Endothelial cell (in vitro differentiated cells): Measurements from ENCODE around the gene LZTS3. TPM values are rescaled to one million over a fixed set of nuclear protein-coding genes. Genes with fewer than 3 reads are reported as not detected.
"Not testable (repeated sequence)": the region's sequence is repeated elsewhere in the genome, so short reads cannot be mapped to it uniquely, and the experiment has no call there.

Experiments
- DNase-seq: peaks from one replicate; pipeline ENCODE4 v3.0.0; 2021; ENCODE audit warnings: low spot score
- H3K27ac Mint-ChIP-seq: one replicate; pipeline ENCODE4 v1.8.0; 2021; ENCODE audit warnings: mixed read lengths, inconsistent platforms; ENCODE audit not compliant: unreplicated experiment
- H3K27me3 Mint-ChIP-seq: one replicate; pipeline ENCODE4 v1.8.0; 2021; ENCODE audit warnings: mild to moderate bottlenecking, moderate library complexity, mixed read lengths, inconsistent platforms; ENCODE audit not compliant: unreplicated experiment
- H3K36me3 Mint-ChIP-seq: one replicate; pipeline ENCODE4 v1.8.0; 2021; ENCODE audit warnings: mild to moderate bottlenecking, low read depth, mixed read lengths, inconsistent platforms; ENCODE audit not compliant: unreplicated experiment
- H3K4me1 Mint-ChIP-seq: one replicate; pipeline ENCODE4 v1.8.0; 2021; ENCODE audit warnings: mild to moderate bottlenecking, mixed read lengths, inconsistent platforms; ENCODE audit not compliant: unreplicated experiment
- H3K4me3 Mint-ChIP-seq: one replicate; pipeline ENCODE4 v1.8.0; 2021; ENCODE audit warnings: mild to moderate bottlenecking, mixed read lengths, inconsistent platforms; ENCODE audit not compliant: unreplicated experiment
- H3K9me3 Mint-ChIP-seq: one replicate; pipeline ENCODE4 v1.8.0; 2021; ENCODE audit warnings: mixed read lengths, inconsistent platforms; ENCODE audit not compliant: unreplicated experiment
- CTCF ChIP-seq: fragments of 200-600 bp; sonication (generic); IDR thresholded peaks from one replicate; pipeline ENCODE4 v1.5.0; 2021; ENCODE audit warnings: antibody characterized with exemption; ENCODE audit not compliant: unreplicated experiment
- total RNA-seq: library from RNA; stranded (reverse); fragmentation: NEBNext Ultra II Directional; extraction: Animal tissue kit (Norgen Biotek cat#: 25700); gene quantifications from one replicate; pipeline ENCODE4 v1.2.1, GENCODE V29; 2021; ENCODE audit not compliant: unreplicated experiment

LZTS3 gene
- total RNA-seq, 1 donor from 2014 or later = 6.1 TPM

DNA sequence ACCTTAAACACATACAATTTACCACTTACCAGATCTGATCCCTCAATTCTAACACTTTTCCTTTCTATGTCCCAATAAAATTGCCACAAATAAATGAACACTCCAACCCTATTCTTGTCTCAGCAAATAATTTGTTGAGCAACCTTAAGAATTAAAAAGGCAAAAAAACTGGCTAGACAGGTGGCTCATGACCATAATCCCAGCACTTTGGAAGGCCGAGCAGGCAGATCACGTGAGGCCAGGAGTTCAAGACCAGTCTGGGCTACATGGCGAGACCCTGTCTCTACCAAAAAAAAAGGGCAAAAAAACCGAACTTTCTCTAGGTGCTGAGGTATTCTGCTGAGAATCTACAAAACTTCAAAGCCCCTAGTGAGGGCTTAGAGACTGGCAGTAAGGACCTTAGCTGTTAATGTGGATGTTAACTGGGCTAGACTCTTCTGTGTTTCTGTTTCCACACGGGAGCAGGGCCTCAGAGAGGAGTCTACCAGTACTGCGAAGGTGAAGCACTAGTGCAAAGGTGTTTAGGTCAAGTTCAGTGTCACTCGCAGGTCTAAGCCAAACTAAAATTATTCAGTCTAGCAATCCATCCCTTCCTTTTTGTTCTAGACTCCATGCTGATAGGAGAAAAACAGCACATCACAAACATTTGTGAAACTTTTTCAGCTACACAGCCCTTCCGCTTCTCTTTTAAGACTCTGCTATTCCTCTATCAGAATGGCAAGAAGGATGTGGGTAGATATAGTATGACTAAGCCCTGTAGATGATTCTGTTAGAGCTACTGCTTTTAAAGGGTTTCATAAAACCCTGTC lies 16.3 kb downstream of the LZTS3 start:
- peaks cover 4% of the 10 kb centered on the region for H3K27me3 Mint-ChIP-seq
- H3K27ac Mint-ChIP-seq = no peak overlapping the region
- DNase-seq = no peak
- H3K4me3 Mint-ChIP-seq = peak overlapping the region; percentile 97
- H3K9me3 Mint-ChIP-seq = no peaks in the 10 kb centered on the region
- no peak for TF ChIP-seq CTCF
- H3K36me3 Mint-ChIP-seq = no peaks in the 10 kb centered on the region
- peaks cover 19% of the 10 kb centered on the region for H3K4me1 Mint-ChIP-seq

GRCh38 chr20:3152057-3152644 lies 21.2 kb downstream of the LZTS3 start:
- not testable (repeated sequence) for H3K4me1 Mint-ChIP-seq, H3K9me3 Mint-ChIP-seq, DNase-seq, H3K27me3 Mint-ChIP-seq, H3K27ac Mint-ChIP-seq, H3K4me3 Mint-ChIP-seq
- H3K36me3 Mint-ChIP-seq = peaks cover 14% of the 10 kb centered on the region

DNA sequence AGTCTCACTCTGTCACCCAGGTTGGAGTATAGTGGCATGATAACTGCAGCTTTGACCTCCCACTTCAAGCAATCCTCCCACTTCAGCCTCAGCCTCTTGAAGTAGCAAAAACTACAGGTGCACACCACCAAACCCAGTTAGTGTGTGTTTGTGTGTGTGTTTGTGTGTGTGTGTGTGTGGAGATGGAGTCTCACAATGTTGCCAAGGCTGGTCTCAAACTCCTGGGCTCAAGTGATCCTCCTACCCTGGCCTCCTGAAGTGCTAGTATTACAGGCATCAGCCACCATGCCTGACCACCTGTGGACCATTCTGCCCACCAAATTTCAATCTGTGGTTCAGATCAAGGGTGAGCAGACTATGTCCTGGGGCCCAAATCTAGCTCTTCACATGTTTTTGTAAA lies 22.4 kb downstream of the LZTS3 start:
- Mint-ChIP-seq H3K9me3 (no peaks in the 10 kb centered on the region), H3K27me3 (no peaks in the 10 kb centered on the region), H3K36me3 (peaks cover 17% of the 10 kb centered on the region), H3K4me3 (no peak overlapping the region), H3K27ac (no peak overlapping the region), H3K4me1 (no peaks in the 10 kb centered on the region)
- no peak for TF ChIP-seq CTCF
- no peak for DNase-seq

- TF ChIP-seq CTCF = no peak
These were observed 26.5 kb downstream of the LZTS3 start for GRCh38 chr20:3146732-3147341.

GRCh38 chr20:3141757-3142156 lies 31.6 kb downstream of the LZTS3 start:
- Mint-ChIP-seq H3K4me3 (no peak overlapping the region), H3K27me3 (no peaks in the 10 kb centered on the region), H3K4me1 (no peaks in the 10 kb centered on the region), H3K27ac (no peak overlapping the region), H3K9me3 (no peaks in the 10 kb centered on the region), H3K36me3 (no peaks in the 10 kb centered on the region)
- TF ChIP-seq CTCF = no peak
- DNase-seq = no peak

More at GRCh38 chr20:3146732-3147341, 26.5 kb downstream of the LZTS3 start:
- Mint-ChIP-seq H3K4me1 (no peaks in the 10 kb centered on the region), H3K27me3 (no peaks in the 10 kb centered on the region), H3K27ac (no peak overlapping the region), H3K36me3 (peaks cover 17% of the 10 kb centered on the region), H3K9me3 (no peaks in the 10 kb centered on the region), H3K4me3 (peak overlapping the region; percentile 6)
- no peak for DNase-seq
